IMR-90 (cell line): ENCODE results near the gene SHB. TPM values are rescaled to one million over a fixed set of nuclear protein-coding genes. Genes with fewer than 3 reads are reported as not detected.

Experiments used
- ATAC-seq: fragments of 200-7000 bp; cut with Tn5 transposase; 2 replicates; pipeline ENCODE4 v1.9.1; 2020; ENCODE audit warnings: low read depth, mild to moderate bottlenecking, moderate library complexity
- BruUV-seq: library from RNA; stranded (reverse); fragments of 400-500 nt; replicated peaks from 2 replicates; lab custom pipeline; 2021; lab: Mats Ljungman, UMichigan
- CTCF ChIA-PET: fragments of 300-600 bp; formaldehyde crosslinking; extraction: SDS; loops from one replicate; lab custom pipeline; 2021; ENCODE audit warnings: antibody characterized with exemption; lab: Yijun Ruan, JAX
- POLR2A ChIA-PET: fragments of 300-600 bp; sonication (Branson Sonifier 250); formaldehyde crosslinking; loops from one replicate; lab custom pipeline; 2022; ENCODE audit warnings: antibody characterized with exemption; ENCODE audit not compliant: unreplicated experiment; lab: Charles Lee
- DNase-seq: peaks from one replicate; pipeline ENCODE4 v3.0.0; 2013
- H2AFZ ChIP-seq: replicated peaks from 2 replicates; pipeline ENCODE3; 2013; ENCODE audit warnings: low read length, mild to moderate bottlenecking; ENCODE audit not compliant: poor library complexity
- H2AK5ac ChIP-seq: 2 replicates; pipeline ENCODE4 v1.6.1; 2013; ENCODE audit warnings: low read depth, low read length, inconsistent platforms
- H2AK9ac ChIP-seq: replicated peaks from 2 replicates; pipeline ENCODE3; 2013; ENCODE audit warnings: mild to moderate bottlenecking, low read depth, low read length, moderate library complexity; ENCODE audit not compliant: poor library complexity
- H2BK120ac ChIP-seq: 2 replicates; pipeline ENCODE4 v1.6.1; 2013; ENCODE audit warnings: low read depth, low read length, inconsistent platforms
- H2BK15ac ChIP-seq: 3 replicates; pipeline ENCODE4 v1.6.1; 2013; ENCODE audit warnings: low read depth, low read length, inconsistent platforms
- H2BK20ac ChIP-seq: 2 replicates; pipeline ENCODE4 v1.6.1; 2013; ENCODE audit warnings: low read depth, mild to moderate bottlenecking, inconsistent platforms, low read length, moderate library complexity
- H2BK5ac ChIP-seq: 2 replicates; pipeline ENCODE4 v1.6.1; 2013; ENCODE audit warnings: mild to moderate bottlenecking, low read depth, low read length, inconsistent platforms; ENCODE audit not compliant: poor library complexity, severe bottlenecking
- H3K14ac ChIP-seq: replicated peaks from 2 replicates; pipeline ENCODE4 v1.6.1; 2013; ENCODE audit warnings: low read depth, low read length, inconsistent platforms
- H3K18ac ChIP-seq: 2 replicates; pipeline ENCODE4 v1.6.1; 2013; ENCODE audit warnings: low read depth, low read length, control low read depth
- H3K23ac ChIP-seq: 2 replicates; pipeline ENCODE4 v1.6.1; 2013; ENCODE audit warnings: low read depth, low read length, inconsistent platforms
- H3K27ac ChIP-seq: 2 replicates; pipeline ENCODE4 v1.5.1; 2013; ENCODE audit warnings: mild to moderate bottlenecking, control low read depth, low read length; ENCODE audit not compliant: insufficient read depth
- H3K27me3 ChIP-seq: 2 replicates; pipeline ENCODE4 v1.6.1; 2013; ENCODE audit warnings: low read length; ENCODE audit not compliant: control insufficient read depth, insufficient read depth
- H3K36me3 ChIP-seq: 2 replicates; pipeline ENCODE4 v1.6.1; 2013; ENCODE audit warnings: low read length, mixed read lengths; ENCODE audit not compliant: control insufficient read depth, insufficient read depth
- H3K4ac ChIP-seq: 2 replicates; pipeline ENCODE4 v1.6.1; 2013; ENCODE audit warnings: low read depth, low read length, inconsistent platforms
- H3K4me1 ChIP-seq: 2 replicates; pipeline ENCODE4 v1.6.1; 2013; ENCODE audit warnings: low read length, mixed read lengths; ENCODE audit not compliant: control insufficient read depth, insufficient read depth
- H3K4me2 ChIP-seq: 2 replicates; pipeline ENCODE4 v1.6.1; 2013; ENCODE audit warnings: low read depth, mild to moderate bottlenecking, control low read depth, low read length, moderate library complexity
- H3K4me3 ChIP-seq: 2 replicates; pipeline ENCODE4 v1.5.1; 2013; ENCODE audit warnings: low read depth, mild to moderate bottlenecking, control low read depth, low read length, moderate library complexity; ENCODE audit not compliant: insufficient read depth
- H3K56ac ChIP-seq: 2 replicates; pipeline ENCODE4 v1.6.1; 2013; ENCODE audit warnings: low read length, inconsistent platforms; ENCODE audit not compliant: insufficient read depth; ENCODE audit errors: extremely low read depth
- H3K79me1 ChIP-seq, 2 experiments: 2 replicates each; pipeline ENCODE4 v1.6.1; 2013; ENCODE audit warnings: low read length in 2 of 2, inconsistent platforms in 1 of 2, low read depth in 1 of 2
- H3K9ac ChIP-seq: 2 replicates; pipeline ENCODE4 v1.6.1; 2013; ENCODE audit warnings: low read depth, low read length, control low read depth
- H3K9me1 ChIP-seq: 2 replicates; pipeline ENCODE4 v1.6.1; 2013; ENCODE audit warnings: low read length, inconsistent platforms; ENCODE audit not compliant: insufficient read depth
- H3K9me3 ChIP-seq: 2 replicates; pipeline ENCODE4 v1.6.1; 2013; ENCODE audit warnings: low read length; ENCODE audit not compliant: control insufficient read depth, insufficient read depth
- H4K20me1 ChIP-seq: 2 replicates; pipeline ENCODE4 v1.6.1; 2013; ENCODE audit warnings: low read length, inconsistent platforms; ENCODE audit not compliant: insufficient read depth
- H4K5ac ChIP-seq: 2 replicates; pipeline ENCODE4 v1.6.1; 2013; ENCODE audit warnings: mild to moderate bottlenecking, low read depth, low read length, control low read depth
- H4K8ac ChIP-seq, 2 experiments: 2 replicates each; pipeline ENCODE4 v1.6.1; 2013; ENCODE audit warnings: low read depth in 2 of 2, low read length in 2 of 2, control low read depth in 1 of 2, inconsistent platforms in 1 of 2
- H4K91ac ChIP-seq: 2 replicates; pipeline ENCODE4 v1.6.1; 2013; ENCODE audit warnings: low read depth, low read length, inconsistent platforms; ENCODE audit not compliant: insufficient read depth
- BHLHE40 ChIP-seq: fragments of 150-350 bp; IDR thresholded peaks from 2 replicates; pipeline ENCODE4 v1.6.1; 2016; ENCODE audit warnings: mild to moderate bottlenecking, low read depth, low read length
- CHD1 ChIP-seq: IDR thresholded peaks from 2 replicates; pipeline ENCODE4 v1.6.1; 2012; ENCODE audit warnings: low read depth, low read length, improper control_type of control experiment
- FOS ChIP-seq: fragments of 150-350 bp; IDR thresholded peaks from 2 replicates; pipeline ENCODE4 v1.6.1; 2016; ENCODE audit warnings: low read depth, low read length
- MAFK ChIP-seq: IDR thresholded peaks from 2 replicates; pipeline ENCODE4 v1.6.1; 2012; ENCODE audit warnings: low read depth, low read length, improper control_type of control experiment
- MAZ ChIP-seq: IDR thresholded peaks from 2 replicates; pipeline ENCODE4 v1.6.1; 2012; ENCODE audit warnings: low read depth, mild to moderate bottlenecking, low read length, improper control_type of control experiment, moderate library complexity, borderline replicate concordance
- MXI1 ChIP-seq: IDR thresholded peaks from 2 replicates; pipeline ENCODE4 v1.6.1; 2012; ENCODE audit warnings: low read depth, mild to moderate bottlenecking, low read length, moderate library complexity, borderline replicate concordance
- NFE2L2 ChIP-seq: fragments of 150-350 bp; IDR thresholded peaks from 2 replicates; pipeline ENCODE4 v1.6.1; 2016; ENCODE audit warnings: low read depth, mild to moderate bottlenecking, low read length
- POLR2A ChIP-seq: IDR thresholded peaks from 2 replicates; pipeline ENCODE4 v1.6.1; 2012; ENCODE audit warnings: mild to moderate bottlenecking, low read depth, low read length
- RAD21 ChIP-seq: IDR thresholded peaks from 2 replicates; pipeline ENCODE4 v1.6.1; 2012; ENCODE audit warnings: low read length, improper control_type of control experiment
- RFX5 ChIP-seq: IDR thresholded peaks from 2 replicates; pipeline ENCODE4 v1.8.0; 2012; ENCODE audit warnings: low read depth, mild to moderate bottlenecking, low read length, moderate library complexity
- SMC3 ChIP-seq: fragments of 150-350 bp; IDR thresholded peaks from 2 replicates; pipeline ENCODE4 v1.6.1; 2016; ENCODE audit warnings: low read depth, mild to moderate bottlenecking, antibody characterized with exemption, low read length, moderate library complexity
- WGBS, 2 experiments: methylation state at CpG; one replicate each; pipeline versions ENCODE4 v1.1.5 to v1.1.7; 2013; ENCODE audit warnings: missing lambda C conversion rate in 2 of 2; ENCODE audit not compliant: insufficient read length in 1 of 2; ENCODE audit errors: extremely low coverage in 2 of 2; 5-methylcytosine and 5-hydroxymethylcytosine counted together
- dilution Hi-C: fragments of 300-500 bp; cut with HindIII; formaldehyde crosslinking; loops from one replicate; pipeline ENCODE4 v1.14.3; 2018; ENCODE audit warnings: low sequenced_read_pairs; ENCODE audit not compliant: unreplicated experiment
- in situ Hi-C: fragments of 300-500 bp; cut with MboI; formaldehyde crosslinking; loops from 3 replicates; pipeline ENCODE4 v1.14.3; 2019; ENCODE audit warnings: low sequenced_read_pairs, inconsistent platforms, mixed read lengths
- intact Hi-C: fragments of 100-400 bp; cut with micrococcal nuclease; formaldehyde crosslinking; loops from 2 replicates; pipeline ENCODE4 v1.10.0; 2022
- polyA plus RNA-seq, 3 experiments: library from polyadenylated mRNA; depleted of rRNA; stranded (reverse); fragments of >200 nt; gene quantifications; 2 replicates each; pipeline ENCODE4 v1.2.3, GENCODE V29; 2012; ENCODE audit warnings: low replicate concordance in 1 of 3
- total RNA-seq: library from RNA; depleted of rRNA; stranded (reverse); fragments of >200 nt; gene quantifications from 2 replicates; pipeline ENCODE4 v1.2.3, GENCODE V29; 2012
- TF ChIP-seq, protein P1 (sequence below): fragments of 150-350 bp; IDR thresholded peaks from 2 replicates; pipeline ENCODE4 v1.6.1; 2017; ENCODE audit warnings: mild to moderate bottlenecking, antibody characterized with exemption, low read length, low read depth
- TF ChIP-seq, protein P2 (sequence below): fragments of 150-350 bp; IDR thresholded peaks from 2 replicates; pipeline ENCODE4 v1.6.1; 2016; ENCODE audit warnings: low read depth, mild to moderate bottlenecking, low read length, moderate library complexity, borderline replicate concordance

SHB gene
- total and polyA plus RNA-seq, 2 of the 4 experiments (the other 2 are of a cell fraction) = 6.1 to 20.4 TPM

DNA sequence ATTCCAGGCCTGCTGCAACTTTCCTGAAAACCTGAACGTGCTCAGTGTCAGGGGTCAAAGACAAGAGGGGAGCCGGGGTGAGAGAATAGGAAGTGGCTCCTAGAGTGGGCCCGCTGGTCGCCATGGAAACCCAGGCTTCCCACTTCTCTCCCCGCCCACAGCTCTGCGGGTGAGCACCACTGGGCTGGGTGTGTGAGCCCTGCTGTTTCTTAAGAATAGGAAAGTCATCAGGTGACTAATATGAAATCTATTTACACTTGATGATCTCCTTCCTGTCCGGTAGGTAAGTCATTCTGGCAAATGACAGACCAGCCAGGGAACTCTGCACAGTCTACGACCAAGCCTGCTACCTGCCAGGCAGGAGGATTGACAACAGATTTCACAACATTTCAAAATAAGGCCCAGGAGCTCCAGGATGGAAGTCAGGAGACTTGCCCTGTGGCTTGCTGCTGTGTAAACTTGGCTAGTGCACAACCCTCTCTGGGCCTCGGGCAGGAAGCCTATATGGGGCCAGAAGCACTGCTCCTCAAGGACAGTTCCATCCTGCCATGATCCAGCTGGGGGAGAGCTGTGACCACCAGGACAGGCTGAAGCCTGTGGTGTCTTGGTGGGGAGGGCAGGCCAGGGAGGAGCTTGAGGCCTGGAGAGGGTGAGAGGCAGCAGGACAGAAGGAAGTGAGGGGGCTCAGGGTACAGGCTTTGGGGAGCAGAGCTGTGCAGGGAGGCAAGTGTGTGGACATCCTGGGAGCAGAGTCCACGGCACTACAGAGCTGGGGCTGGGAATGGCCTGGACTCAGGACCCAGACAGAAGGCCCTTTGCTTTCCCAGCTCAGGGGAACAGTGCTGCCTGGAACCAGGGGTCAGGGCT lies 60.6 kb downstream of the SHB start:
- H3K9ac ChIP-seq = peak overlapping the region; percentile 36
- H3K79me1 ChIP-seq = peaks cover 60 to 99% of the 10 kb centered on the region in 2 experiments
- no peaks in the 10 kb centered on the region for H3K9me3 ChIP-seq
- ChIA-PET CTCF (interaction anchor here (0.7 to 1.0 kb wide), 3 partner anchors 9 to 56 kb away, joined by 4 read pairs; no protein-coding TSS in a partner anchor), POLR2A (no interaction called here)
- 18% methylated on average over 2 of the region's 10 CpGs; no CpG with 5 or more reads in 1 of the 2 experiments for WGBS, 2 experiments
- intact Hi-C loops = loop anchor here (2.0 to 5.0 kb wide), 3 partner anchors 32 to 60 kb away; partner anchors contain the start of gene SHB
- H3K36me3 ChIP-seq = peaks cover 33% of the 10 kb centered on the region
- peak overlapping the region; percentile 92 for H2BK5ac ChIP-seq
- DNase-seq (peak; percentile 93), ATAC-seq (peak; percentile 80)
- peak overlapping the region; percentile 72 for H3K56ac ChIP-seq
- peak overlapping the region; percentile 76 for H3K14ac ChIP-seq
- H3K27me3 ChIP-seq = no peaks in the 10 kb centered on the region
- H3K4ac ChIP-seq = peak overlapping the region; percentile 93
- in situ Hi-C loops = no loop called here
- H3K4me2 ChIP-seq = peak overlapping the region; percentile 6
- H2AK5ac ChIP-seq = peak overlapping the region; percentile 99
- peak overlapping the region; percentile 73 for H2AFZ ChIP-seq
- H3K18ac ChIP-seq = peak overlapping the region; percentile 30
- H2BK120ac ChIP-seq = peak overlapping the region; percentile 88
- H3K4me3 ChIP-seq = no peak overlapping the region
- H2BK15ac ChIP-seq = peak overlapping the region; percentile 47; the same call in 2 of the 3 replicates
- H4K20me1 ChIP-seq = peaks cover 47% of the 10 kb centered on the region
- peaks cover 40% of the 10 kb centered on the region for H3K4me1 ChIP-seq
- H2AK9ac ChIP-seq = peak overlapping the region; percentile 93
- peaks cover 64% of the 10 kb centered on the region for H3K9me1 ChIP-seq
- peak overlapping the region; percentile 49 to 79 for H4K8ac ChIP-seq
- H3K23ac ChIP-seq = peak overlapping the region; percentile 93
- peak overlapping the region; percentile 85 for H3K27ac ChIP-seq
- BruUV-seq = no TSS peak
- peak overlapping the region; percentile 79 for H2BK20ac ChIP-seq
- TF ChIP-seq RFX5 (no peak), BHLHE40 (peak; percentile 77), RAD21 (peak; percentile 27), NFE2L2 (no peak), FOS (peak; percentile 84), POLR2A (no peak), CHD1 (no peak), MAZ (0 out of 2 replicates have a peak, but pooled peaks have one; percentile 24), SMC3 (no peak), MAFK (no peak), MXI1 (no peak)
- TF ChIP-seq, protein P1, sequence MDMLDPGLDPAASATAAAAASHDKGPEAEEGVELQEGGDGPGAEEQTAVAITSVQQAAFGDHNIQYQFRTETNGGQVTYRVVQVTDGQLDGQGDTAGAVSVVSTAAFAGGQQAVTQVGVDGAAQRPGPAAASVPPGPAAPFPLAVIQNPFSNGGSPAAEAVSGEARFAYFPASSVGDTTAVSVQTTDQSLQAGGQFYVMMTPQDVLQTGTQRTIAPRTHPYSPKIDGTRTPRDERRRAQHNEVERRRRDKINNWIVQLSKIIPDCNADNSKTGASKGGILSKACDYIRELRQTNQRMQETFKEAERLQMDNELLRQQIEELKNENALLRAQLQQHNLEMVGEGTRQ = no peak
- TF ChIP-seq, protein P2, sequence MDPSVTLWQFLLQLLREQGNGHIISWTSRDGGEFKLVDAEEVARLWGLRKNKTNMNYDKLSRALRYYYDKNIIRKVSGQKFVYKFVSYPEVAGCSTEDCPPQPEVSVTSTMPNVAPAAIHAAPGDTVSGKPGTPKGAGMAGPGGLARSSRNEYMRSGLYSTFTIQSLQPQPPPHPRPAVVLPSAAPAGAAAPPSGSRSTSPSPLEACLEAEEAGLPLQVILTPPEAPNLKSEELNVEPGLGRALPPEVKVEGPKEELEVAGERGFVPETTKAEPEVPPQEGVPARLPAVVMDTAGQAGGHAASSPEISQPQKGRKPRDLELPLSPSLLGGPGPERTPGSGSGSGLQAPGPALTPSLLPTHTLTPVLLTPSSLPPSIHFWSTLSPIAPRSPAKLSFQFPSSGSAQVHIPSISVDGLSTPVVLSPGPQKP = no peak
- H4K5ac ChIP-seq = peak overlapping the region; percentile 58
- dilution Hi-C loops = no loop called here
- H4K91ac ChIP-seq = peak overlapping the region; percentile 91
